PC-3 (cell line): ENCODE measurements around the gene MBNL1. TPM values are rescaled to one million over a fixed set of nuclear protein-coding genes. Genes with fewer than 3 reads are reported as not detected.

ENCODE experiments used
- ATAC-seq: fragments of 200-7000 bp; cut with Tn5 transposase; 2 replicates; pipeline ENCODE4 v1.9.1; 2020; ENCODE audit warnings: mild to moderate bottlenecking, moderate library complexity
- BruUV-seq: library from RNA; stranded (reverse); fragments of 400-500 nt; replicated peaks from 2 replicates; lab custom pipeline; 2021; lab: Mats Ljungman, UMichigan
- CTCF ChIA-PET: fragments of 300-600 bp; sonication (Branson Sonifier 250); formaldehyde crosslinking; loops from one replicate; lab custom pipeline; 2022; ENCODE audit warnings: antibody characterized with exemption; lab: Charles Lee
- POLR2A ChIA-PET: fragments of 300-600 bp; sonication (Branson Sonifier 250); formaldehyde crosslinking; loops from one replicate; lab custom pipeline; 2022; ENCODE audit warnings: antibody characterized with exemption; ENCODE audit not compliant: unreplicated experiment; lab: Charles Lee
- DNase-seq: peaks from one replicate; pipeline ENCODE4 v3.0.0-alpha.2; 2015
- H2AFZ ChIP-seq: fragments of 300-600 bp; sonication (generic); 2 replicates; pipeline ENCODE4 v1.6.0; 2016; ENCODE audit warnings: antibody characterized with exemption, low read length
- H3F3A ChIP-seq: fragments of 300-600 bp; sonication (generic); one replicate; pipeline ENCODE4 v1.6.0; 2017; ENCODE audit warnings: antibody characterized with exemption, low read length, control low read depth, mild to moderate bottlenecking; ENCODE audit not compliant: unreplicated experiment
- H3K27ac ChIP-seq: fragments of 300-600 bp; sonication (generic); 2 replicates; pipeline ENCODE4 v1.5.1; 2016; ENCODE audit warnings: mild to moderate bottlenecking, low read length
- H3K27me3 ChIP-seq: fragments of 300-600 bp; sonication (generic); 2 replicates; pipeline ENCODE4 v1.6.1; 2016; ENCODE audit warnings: low read length, mixed read lengths
- H3K36me3 ChIP-seq: fragments of 300-600 bp; sonication (generic); 2 replicates; pipeline ENCODE4 v1.6.1; 2016; ENCODE audit warnings: low read depth, mixed run types, low read length, mixed read lengths
- H3K4me1 ChIP-seq: fragments of 300-600 bp; sonication (generic); 2 replicates; pipeline ENCODE4 v1.5.1; 2016; ENCODE audit warnings: low read length; ENCODE audit not compliant: insufficient read depth
- H3K4me2 ChIP-seq: fragments of 300-600 bp; sonication (generic); 2 replicates; pipeline ENCODE4 v1.6.0; 2016; ENCODE audit warnings: low read length
- H3K4me3 ChIP-seq: fragments of 300-600 bp; sonication (generic); 2 replicates; pipeline ENCODE4 v1.5.1; 2016; ENCODE audit warnings: mild to moderate bottlenecking, low read length, mixed read lengths
- H3K79me2 ChIP-seq: fragments of 300-600 bp; sonication (generic); 2 replicates; pipeline ENCODE4 v1.6.1; 2017; ENCODE audit warnings: low read length, mixed read lengths
- H3K9ac ChIP-seq: fragments of 300-600 bp; sonication (generic); 2 replicates; pipeline ENCODE4 v1.6.0; 2016; ENCODE audit warnings: mild to moderate bottlenecking, low read length
- H3K9me2 ChIP-seq: fragments of 300-600 bp; sonication (generic); replicated peaks from 2 replicates; pipeline ENCODE4 v1.6.1; 2016; ENCODE audit warnings: mixed run types, low read length, mixed read lengths
- H3K9me3 ChIP-seq: fragments of 300-600 bp; sonication (generic); 2 replicates; pipeline ENCODE4 v1.6.1; 2016; ENCODE audit warnings: low read length, mixed read lengths
- H4K20me1 ChIP-seq: fragments of 300-600 bp; sonication (generic); 2 replicates; pipeline ENCODE4 v1.6.1; 2016; ENCODE audit warnings: low read length, mixed read lengths
- CTCF ChIP-seq: fragments of 300-600 bp; sonication (generic); conservative IDR thresholded peaks from 2 replicates; pipeline ENCODE4 v1.5.1; 2017; ENCODE audit warnings: antibody characterized with exemption, low read depth, mild to moderate bottlenecking, low read length
- EZH2 ChIP-seq: fragments of 300-600 bp; sonication (generic); IDR thresholded peaks from one replicate; pipeline ENCODE4 v1.6.1; 2017; ENCODE audit warnings: antibody characterized with exemption, mild to moderate bottlenecking, low read length; ENCODE audit not compliant: unreplicated experiment
- EZH2phosphoT487 ChIP-seq: fragments of 300-600 bp; sonication (generic); IDR thresholded peaks from 2 replicates; pipeline ENCODE4 v1.6.1; 2018; ENCODE audit warnings: mild to moderate bottlenecking, antibody characterized with exemption, low read length, borderline replicate concordance
- intact Hi-C: fragments of 100-400 bp; cut with micrococcal nuclease; formaldehyde crosslinking; loops from 2 replicates; pipeline ENCODE4 v1.9.0; 2023
- total RNA-seq: library from RNA; depleted of rRNA; stranded (reverse); fragments of >200 nt; gene quantifications from 2 replicates; pipeline ENCODE4 v1.2.3, GENCODE V29; 2014

MBNL1 gene
- total RNA-seq, 1 experiment from 2014 or later, result 161 TPM

- ChIA-PET CTCF (no interaction called here), POLR2A (interaction anchor here (0.5 kb wide), 1 partner anchor 26 kb away, joined by 4 read pairs; no protein-coding TSS in a partner anchor)
- H3K4me3 ChIP-seq, result no peak overlapping the region
- no peaks in the 10 kb centered on the region for H3K27me3 ChIP-seq
- no TSS peak for BruUV-seq
- H3K27ac ChIP-seq, result no peak overlapping the region
- H3K9ac ChIP-seq, result no peak overlapping the region
- H3K4me1 ChIP-seq, result peaks cover 13% of the 10 kb centered on the region; the same call in 1 of the 2 replicates
- no peak overlapping the region for H3K4me2 ChIP-seq
- H3F3A ChIP-seq, result no peaks in the 10 kb centered on the region
- DNase-seq (no peak), ATAC-seq (peak; percentile 61)
- no peak overlapping the region for H2AFZ ChIP-seq
- intact Hi-C loops, result no loop called here
- TF ChIP-seq CTCF (no peak), EZH2 (no peak), EZH2phosphoT487 (no peak)
- no peaks in the 10 kb centered on the region for H4K20me1 ChIP-seq
- no peaks in the 10 kb centered on the region for H3K79me2 ChIP-seq
- H3K9me2 ChIP-seq, result no peaks in the 10 kb centered on the region
- no peaks in the 10 kb centered on the region for H3K9me3 ChIP-seq
- H3K36me3 ChIP-seq, result no peaks in the 10 kb centered on the region
These were observed 24.8 kb upstream of the MBNL1 start for GRCh38 chr3:152243721-152244516.

- H3K9me3 ChIP-seq, result no peaks in the 10 kb centered on the region
- H3K4me1 ChIP-seq, result peaks cover 13% of the 10 kb centered on the region; the same call in 1 of the 2 replicates
- no peak overlapping the region for H3K4me3 ChIP-seq
- no peaks in the 10 kb centered on the region for H3K79me2 ChIP-seq
- no peaks in the 10 kb centered on the region for H3K36me3 ChIP-seq
- H3K9me2 ChIP-seq, result no peaks in the 10 kb centered on the region
- intact Hi-C loops, result no loop called here
- ChIA-PET POLR2A (interaction anchor here (0.5 to 0.6 kb wide), 2 partner anchors 27 to 70 kb away, joined by 3 to 4 read pairs; no protein-coding TSS in a partner anchor), CTCF (no interaction called here)
- BruUV-seq, result no TSS peak
- ATAC-seq (no peak), DNase-seq (no peak)
- H2AFZ ChIP-seq, result no peak overlapping the region
- H3K9ac ChIP-seq, result no peak overlapping the region
- H4K20me1 ChIP-seq, result no peaks in the 10 kb centered on the region
- TF ChIP-seq EZH2, result no peak
- no peak for TF ChIP-seq EZH2phosphoT487
- no peak for TF ChIP-seq CTCF
- no peak overlapping the region for H3K4me2 ChIP-seq
- no peaks in the 10 kb centered on the region for H3K27me3 ChIP-seq
- H3F3A ChIP-seq, result no peaks in the 10 kb centered on the region
- no peak overlapping the region for H3K27ac ChIP-seq
These were observed 24.2 kb upstream of the MBNL1 start for GRCh38 chr3:152244517-152244888.
